ENCODE measurements around the gene USP31. TPM values are rescaled to one million over a fixed set of nuclear protein-coding genes. Genes with fewer than 3 reads are reported as not detected.

USP31 gene
- total and polyA plus RNA-seq, 3 experiments from 2014 or later: 0.87 to 9.7 (median 8.2) TPM

GRCh38 chr16:23156110-23156509 lies 6.9 kb upstream of the USP31 start:
- H3K4me3 ChIP-seq (ENCODE audit: low read length): no peak overlapping the region
- ChIA-PET POLR2A (no interaction called here), CTCF (no interaction called here)
- peaks cover 9 to 48% of the 10 kb centered on the region in 2 donors for H3K27me3 Mint-ChIP-seq
- peaks cover 5 to 6% (median 5%) of the 10 kb centered on the region in 3 donors for H3K4me1 Mint-ChIP-seq
- H3K9me3 Mint-ChIP-seq: no peaks in the 10 kb centered on the region
- H3K9me3 ChIP-seq (ENCODE audit: low read length): no peaks in the 10 kb centered on the region
- no peak overlapping the region for H3K27ac Mint-ChIP-seq
- no peaks in the 10 kb centered on the region for H3K36me3 ChIP-seq (ENCODE audit: insufficient read depth, low read length)
- DNase-seq: no peak
- peaks cover 4% of the 10 kb centered on the region for H3K27me3 ChIP-seq (ENCODE audit: insufficient read depth, low read length, poor library complexity, severe bottlenecking)
- no peak overlapping the region for H3K27ac ChIP-seq (ENCODE audit: low read depth, low read length)
- H3K36me3 Mint-ChIP-seq: peaks cover 0 to 3% (median 3%) of the 10 kb centered on the region in 3 donors
- no peaks in the 10 kb centered on the region for H3K4me1 ChIP-seq (ENCODE audit: insufficient read depth, low read length)
- H3K4me3 Mint-ChIP-seq: no peak overlapping the region

- Mint-ChIP-seq H3K4me3 (no peak overlapping the region), H3K36me3 (peaks cover 0 to 3% (median 3%) of the 10 kb centered on the region in 3 donors), H3K4me1 (peaks cover 5 to 6% (median 5%) of the 10 kb centered on the region in 3 donors), H3K27me3 (peaks cover 9 to 46% of the 10 kb centered on the region in 2 donors), H3K9me3 (no peaks in the 10 kb centered on the region), H3K27ac (no peak overlapping the region)
- H3K27ac ChIP-seq (ENCODE audit: low read depth, low read length): no peak overlapping the region
- peaks cover 4% of the 10 kb centered on the region for H3K27me3 ChIP-seq (ENCODE audit: insufficient read depth, low read length, poor library complexity, severe bottlenecking)
- ChIA-PET CTCF (no interaction called here), POLR2A (no interaction called here)
- H3K4me3 ChIP-seq (ENCODE audit: low read length): no peak overlapping the region
- no peaks in the 10 kb centered on the region for H3K36me3 ChIP-seq (ENCODE audit: insufficient read depth, low read length)
- no peaks in the 10 kb centered on the region for H3K9me3 ChIP-seq (ENCODE audit: low read length)
- no peaks in the 10 kb centered on the region for H3K4me1 ChIP-seq (ENCODE audit: insufficient read depth, low read length)
- DNase-seq: no peak
Observed at GRCh38 chr16:23155445-23156049, 6.3 kb upstream of the USP31 start.

GRCh38 chr16:23152386-23153178 lies 3.3 kb upstream of the USP31 start:
- DNase-seq: no peak
- H3K36me3 ChIP-seq (ENCODE audit: insufficient read depth, low read length): no peaks in the 10 kb centered on the region
- ChIA-PET CTCF (no interaction called here), POLR2A (no interaction called here)
- no peak overlapping the region for H3K4me3 ChIP-seq (ENCODE audit: low read length)
- H3K4me1 ChIP-seq (ENCODE audit: insufficient read depth, low read length): peaks cover 9% of the 10 kb centered on the region
- H3K9me3 ChIP-seq (ENCODE audit: low read length): no peaks in the 10 kb centered on the region
- Mint-ChIP-seq H3K36me3 (peaks cover 3 to 7% (median 3%) of the 10 kb centered on the region in 3 donors), H3K4me3 (peak overlapping the region in 2 of 7 donors; percentile 34 to 66), H3K4me1 (peaks cover 18 to 23% (median 22%) of the 10 kb centered on the region in 3 donors), H3K9me3 (no peaks in the 10 kb centered on the region), H3K27ac (no peak overlapping the region), H3K27me3 (peaks cover 9 to 28% of the 10 kb centered on the region in 2 donors)
- H3K27ac ChIP-seq (ENCODE audit: low read depth, low read length): no peak overlapping the region
- H3K27me3 ChIP-seq (ENCODE audit: insufficient read depth, low read length, poor library complexity, severe bottlenecking): peaks cover 4% of the 10 kb centered on the region

- H3K27me3 Mint-ChIP-seq: peaks cover 0 to 15% of the 10 kb centered on the region in 2 donors
- peaks cover 16 to 24% (median 21%) of the 10 kb centered on the region in 3 donors for H3K4me1 Mint-ChIP-seq
- Histone ChIP-seq H3K9me3 (ENCODE audit: low read length) (no peaks in the 10 kb centered on the region), H3K27me3 (ENCODE audit: insufficient read depth, low read length, poor library complexity, severe bottlenecking) (no peaks in the 10 kb centered on the region), H3K36me3 (ENCODE audit: insufficient read depth, low read length) (no peaks in the 10 kb centered on the region), H3K4me3 (ENCODE audit: low read length) (peak overlapping the region; percentile 98), H3K27ac (ENCODE audit: low read depth, low read length) (no peak overlapping the region), H3K4me1 (ENCODE audit: insufficient read depth, low read length) (peaks cover 9% of the 10 kb centered on the region)
- peaks cover 0 to 7% (median 0%) of the 10 kb centered on the region in 3 donors for H3K36me3 Mint-ChIP-seq
- peak overlapping the region; percentile 27 to 94 (median 80) for H3K27ac Mint-ChIP-seq
- H3K4me3 Mint-ChIP-seq: peak overlapping the region; percentile 89 to 95 (median 93)
- ChIA-PET POLR2A (no interaction called here), CTCF (interaction anchor here (1.3 to 1.6 kb wide), 2 partner anchors 18 to 32 kb away, joined by 3 to 6 read pairs; partner anchors contain the start of gene SCNN1G)
- DNase-seq: no peak
- no peaks in the 10 kb centered on the region for H3K9me3 Mint-ChIP-seq
Observed at GRCh38 chr16:23149993-23150364, 727 bp upstream of the USP31 start.

- POLR2A ChIA-PET: interaction anchor here (0.5 kb wide), 1 partner anchor 25 kb away, joined by 3 read pairs; no protein-coding TSS in a partner anchor
- Histone ChIP-seq H3K36me3 (ENCODE audit: insufficient read depth, low read length) (no peaks in the 10 kb centered on the region), H3K4me1 (ENCODE audit: insufficient read depth, low read length) (peaks cover 9% of the 10 kb centered on the region), H3K27ac (ENCODE audit: low read depth, low read length) (no peak overlapping the region), H3K9me3 (ENCODE audit: low read length) (no peaks in the 10 kb centered on the region), H3K4me3 (ENCODE audit: low read length) (peak overlapping the region; percentile 66), H3K27me3 (ENCODE audit: insufficient read depth, low read length, poor library complexity, severe bottlenecking) (no peaks in the 10 kb centered on the region)
- Mint-ChIP-seq H3K4me3 (peak overlapping the region; percentile 85 to 97 (median 93)), H3K36me3 (peaks cover 0 to 7% (median 0%) of the 10 kb centered on the region in 3 donors), H3K27me3 (peaks cover 0 to 5% of the 10 kb centered on the region in 2 donors), H3K9me3 (no peaks in the 10 kb centered on the region), H3K27ac (peak overlapping the region in 7 of 8 donors; percentile 45 to 87 (median 72)), H3K4me1 (peaks cover 16 to 27% (median 21%) of the 10 kb centered on the region in 3 donors)
- CTCF ChIA-PET: interaction anchor here (0.8 to 1.6 kb wide), 3 partner anchors 16 to 73 kb away, joined by 3 to 6 read pairs (median 3); partner anchors contain the start of gene SCNN1G
- DNase-seq: peak; percentile 44 to 73 (median 57)
Observed at GRCh38 chr16:23148513-23149266, 562 bp downstream of the USP31 start.

- DNase-seq: no peak
- Histone ChIP-seq H3K4me1 (ENCODE audit: insufficient read depth, low read length) (peaks cover 9% of the 10 kb centered on the region), H3K4me3 (ENCODE audit: low read length) (peak overlapping the region; percentile 66), H3K36me3 (ENCODE audit: insufficient read depth, low read length) (no peaks in the 10 kb centered on the region), H3K27me3 (ENCODE audit: insufficient read depth, low read length, poor library complexity, severe bottlenecking) (no peaks in the 10 kb centered on the region), H3K9me3 (ENCODE audit: low read length) (no peaks in the 10 kb centered on the region), H3K27ac (ENCODE audit: low read depth, low read length) (no peak overlapping the region)
- POLR2A ChIA-PET: interaction anchor here (0.5 kb wide), 1 partner anchor 26 kb away, joined by 3 read pairs; no protein-coding TSS in a partner anchor
- Mint-ChIP-seq H3K27ac (peak overlapping the region in 7 of 8 donors; percentile 45 to 87 (median 72)), H3K27me3 (peaks cover 0 to 5% of the 10 kb centered on the region in 2 donors), H3K4me1 (peaks cover 16 to 27% (median 21%) of the 10 kb centered on the region in 3 donors), H3K36me3 (peaks cover 0 to 7% (median 0%) of the 10 kb centered on the region in 3 donors), H3K4me3 (peak overlapping the region; percentile 85 to 97 (median 93)), H3K9me3 (no peaks in the 10 kb centered on the region)
- CTCF ChIA-PET: interaction anchor here (0.8 kb wide), 1 partner anchor 73 kb away, joined by 3 read pairs; no protein-coding TSS in a partner anchor
Observed at GRCh38 chr16:23148166-23148512, 1.1 kb downstream of the USP31 start.

- Histone ChIP-seq H3K9me3 (ENCODE audit: low read length) (no peaks in the 10 kb centered on the region), H3K27me3 (ENCODE audit: insufficient read depth, low read length, poor library complexity, severe bottlenecking) (no peaks in the 10 kb centered on the region), H3K4me1 (ENCODE audit: insufficient read depth, low read length) (peaks cover 9% of the 10 kb centered on the region), H3K36me3 (ENCODE audit: insufficient read depth, low read length) (no peaks in the 10 kb centered on the region), H3K27ac (ENCODE audit: low read depth, low read length) (no peak overlapping the region), H3K4me3 (ENCODE audit: low read length) (no peak overlapping the region)
- peaks cover 0 to 2% of the 10 kb centered on the region in 2 donors for H3K27me3 Mint-ChIP-seq
- POLR2A ChIA-PET: no interaction called here
- DNase-seq: no peak
- H3K27ac Mint-ChIP-seq: peak overlapping the region in 1 of 8 donors; percentile 86
- no peaks in the 10 kb centered on the region for H3K9me3 Mint-ChIP-seq
- peaks cover 0 to 7% (median 0%) of the 10 kb centered on the region in 3 donors for H3K36me3 Mint-ChIP-seq
- H3K4me1 Mint-ChIP-seq: peaks cover 16 to 27% (median 21%) of the 10 kb centered on the region in 3 donors
- H3K4me3 Mint-ChIP-seq: peak overlapping the region; percentile 85 to 97 (median 93)
- CTCF ChIA-PET: no interaction called here
Observed at GRCh38 chr16:23147666-23148065, 1.6 kb downstream of the USP31 start.
